SHP77 treated with DMSO at 0.1 percent for 48 hours (cell line): ENCODE data around the gene SPINT3.
"Not testable (repeated sequence)": the region's sequence is repeated elsewhere in the genome, so short reads cannot be mapped to it uniquely, and the experiment has no call there.

ENCODE experiments used
- DNase-seq: peaks from one replicate; lab custom pipeline; 2025; lab: John Stamatoyannopoulos, UW

Gene SPINT3

GRCh38 chr20:45502561-45502960, 12.9 kb downstream of the SPINT3 start:
- DNase-seq, result no peak

GRCh38 chr20:45501600-45501999, 13.8 kb downstream of the SPINT3 start:
- no peak for DNase-seq

- DNase-seq, result no peak
These were observed 15.4 kb downstream of the SPINT3 start for GRCh38 chr20:45500022-45500421.

GRCh38 chr20:45497971-45498494, 17.4 kb downstream of the SPINT3 start:
- no peak for DNase-seq

- no peak for DNase-seq
These were observed 19.3 kb downstream of the SPINT3 start for GRCh38 chr20:45496166-45496565.

GRCh38 chr20:45495501-45495941, 19.9 kb downstream of the SPINT3 start:
- no peak for DNase-seq

- no peak for DNase-seq
These were observed 26.3 kb downstream of the SPINT3 start for GRCh38 chr20:45489083-45489531.

- DNase-seq, result no peak
These were observed 28.2 kb downstream of the SPINT3 start for GRCh38 chr20:45487231-45487635.

- DNase-seq, result no peak
These were observed 30.0 kb downstream of the SPINT3 start for GRCh38 chr20:45485388-45485787.

- no peak for DNase-seq
These were observed 30.7 kb downstream of the SPINT3 start for GRCh38 chr20:45484676-45485075.

GRCh38 chr20:45479822-45480221, 35.6 kb downstream of the SPINT3 start:
- DNase-seq, result no peak

- DNase-seq, result not testable (repeated sequence)
These were observed 37.8 kb downstream of the SPINT3 start for GRCh38 chr20:45477530-45478148.

- DNase-seq, result not testable (repeated sequence)
These were observed 43.1 kb downstream of the SPINT3 start for GRCh38 chr20:45472286-45472685.

GRCh38 chr20:45470937-45471336, 44.5 kb downstream of the SPINT3 start:
- DNase-seq, result no peak

- no peak for DNase-seq
These were observed 45.0 kb downstream of the SPINT3 start for GRCh38 chr20:45470262-45470931.

GRCh38 chr20:45469336-45470261, 45.8 kb downstream of the SPINT3 start, which contains the start of gene WFDC2:
Gene WFDC2, plus strand, starts transcription at chr20:45469753. Its CDS starts 29 bp downstream, at chr20:45469782.
- no peak for DNase-seq

- peak; percentile 34 for DNase-seq
These were observed 47.6 kb downstream of the SPINT3 start for GRCh38 chr20:45467861-45468260.

GRCh38 chr20:45467172-45467571, 48.2 kb downstream of the SPINT3 start:
- DNase-seq, result no peak

- no peak for DNase-seq
These were observed 49.7 kb downstream of the SPINT3 start for GRCh38 chr20:45465491-45466266.

- DNase-seq, result no peak
These were observed 51.7 kb downstream of the SPINT3 start for GRCh38 chr20:45463709-45464108.
